CD4-positive, CD25-positive, alpha-beta regulatory T cell (primary cell): Measurements from ENCODE around the gene ATP2C2. TPM values are rescaled to one million over a fixed set of nuclear protein-coding genes. Genes with fewer than 3 reads are reported as not detected.

Experiments
- ATAC-seq, 2 donors: fragments of 150-1000 bp; cut with Tn5 transposase; one replicate each; pipeline ENCODE4 v1.10.0; 2021; ENCODE audit warnings: low read depth in 2 of 2, moderate number of reproducible peaks in 2 of 2, moderate library complexity in 1 of 2
- DNase-seq, 3 donors: peaks; one replicate each; pipeline versions ENCODE4 v3.0.0 to v3.0.0-alpha.2; 2012 to 2022; ENCODE audit warnings: mixed read lengths in 1 of 3
- H3K27ac ChIP-seq: one replicate; pipeline ENCODE4 v1.7.0; 2013; ENCODE audit warnings: mild to moderate bottlenecking, low read length; ENCODE audit not compliant: insufficient read depth, poor library complexity, severe bottlenecking
- H3K27me3 ChIP-seq: one replicate; pipeline ENCODE4 v1.7.0; 2013; ENCODE audit warnings: low read length; ENCODE audit not compliant: control insufficient read depth, insufficient read depth
- H3K36me3 ChIP-seq: one replicate; pipeline ENCODE4 v1.7.0; 2013; ENCODE audit warnings: mild to moderate bottlenecking, low read length, moderate library complexity; ENCODE audit not compliant: control insufficient read depth, insufficient read depth
- H3K4me1 ChIP-seq: 2 replicates; pipeline ENCODE4 v1.7.0; 2013; ENCODE audit warnings: mild to moderate bottlenecking, low read length; ENCODE audit not compliant: insufficient read depth, control insufficient read depth, poor library complexity, severe bottlenecking
- H3K4me3 ChIP-seq: one replicate; pipeline ENCODE4 v1.7.0; 2013; ENCODE audit warnings: low read depth, mild to moderate bottlenecking, low read length, moderate library complexity
- H3K9me3 ChIP-seq, 2 experiments: 1 replicate in 1 of 2; 2 replicates in 1 of 2; pipeline ENCODE4 v1.7.0; 2013; ENCODE audit warnings: low read length in 2 of 2, mild to moderate bottlenecking in 1 of 2, moderate library complexity in 1 of 2; ENCODE audit not compliant: control insufficient read depth in 2 of 2
- H3K27ac Mint-ChIP-seq, 3 donors: one replicate each; pipeline ENCODE4 v1.8.0; 2020 to 2022; ENCODE audit warnings: mild to moderate bottlenecking in 3 of 3, mixed read lengths in 3 of 3, moderate library complexity in 2 of 3
- H3K27me3 Mint-ChIP-seq: one replicate; pipeline ENCODE4 v1.8.0; 2022; ENCODE audit warnings: mild to moderate bottlenecking, mixed read lengths
- H3K36me3 Mint-ChIP-seq: one replicate; pipeline ENCODE4 v1.8.0; 2020; ENCODE audit warnings: mixed read lengths
- H3K4me1 Mint-ChIP-seq, 4 donors: one replicate each; pipeline ENCODE4 v1.8.0; 2020 to 2022; ENCODE audit warnings: mixed read lengths in 4 of 4, mild to moderate bottlenecking in 1 of 4
- H3K4me3 Mint-ChIP-seq, 4 donors: one replicate each; pipeline ENCODE4 v1.8.0; 2020 to 2022; ENCODE audit warnings: mild to moderate bottlenecking in 4 of 4, mixed read lengths in 4 of 4, moderate library complexity in 3 of 4
- H3K9me3 Mint-ChIP-seq, 7 donors: one replicate each; pipeline ENCODE4 v1.8.0; 2020 to 2022; ENCODE audit warnings: mixed read lengths in 7 of 7, mild to moderate bottlenecking in 3 of 7, moderate library complexity in 2 of 7
- polyA plus RNA-seq, 4 donors: library from polyadenylated mRNA; unstranded; fragments of 300-500 nt; fragmentation: Illumina TruSeq; gene quantifications; one replicate each; pipeline ENCODE4 v1.2.3, GENCODE V29; 2021
- total RNA-seq: library from RNA; stranded (reverse); gene quantifications from one replicate; pipeline ENCODE4 v1.2.3, GENCODE V29; 2022

The ATP2C2 gene
- total and polyA plus RNA-seq, 5 donors from 2014 or later = 0.10 TPM; not detected in 4

- no peaks in the 10 kb centered on the region for H3K9me3 ChIP-seq
- Mint-ChIP-seq H3K27me3 (peaks cover 53% of the 10 kb centered on the region), H3K9me3 (peaks cover 0 to 2% (median 0%) of the 10 kb centered on the region in 7 donors), H3K4me1 (peaks cover 0 to 18% (median 2%) of the 10 kb centered on the region in 4 donors), H3K27ac (no peak overlapping the region), H3K36me3 (no peaks in the 10 kb centered on the region), H3K4me3 (no peak overlapping the region)
- peaks cover 16% of the 10 kb centered on the region for H3K27me3 ChIP-seq
- peaks cover 4% of the 10 kb centered on the region for H3K4me1 ChIP-seq
- ATAC-seq (no peak), DNase-seq (peak in 1 of 3 donors; percentile 6)
- no peak overlapping the region for H3K4me3 ChIP-seq
- no peak overlapping the region for H3K27ac ChIP-seq
- no peaks in the 10 kb centered on the region for H3K36me3 ChIP-seq
Measured at GRCh38 chr16:84369938-84370627, 1.7 kb downstream of the ATP2C2 start.

GRCh38 chr16:84370723-84371552, 2.6 kb downstream of the ATP2C2 start:
- Histone ChIP-seq H3K4me3 (no peak overlapping the region), H3K27me3 (peaks cover 15% of the 10 kb centered on the region), H3K9me3 (no peaks in the 10 kb centered on the region), H3K36me3 (no peaks in the 10 kb centered on the region), H3K4me1 (peaks cover 4% of the 10 kb centered on the region), H3K27ac (no peak overlapping the region)
- Mint-ChIP-seq H3K27ac (no peak overlapping the region), H3K4me3 (no peak overlapping the region), H3K36me3 (no peaks in the 10 kb centered on the region), H3K4me1 (peaks cover 0 to 18% (median 2%) of the 10 kb centered on the region in 4 donors), H3K9me3 (peaks cover 0 to 2% (median 0%) of the 10 kb centered on the region in 7 donors), H3K27me3 (peaks cover 51% of the 10 kb centered on the region)
- DNase-seq = no peak
- ATAC-seq = no peak

- H3K27me3 Mint-ChIP-seq = peaks cover 45% of the 10 kb centered on the region
- no peak for ATAC-seq
Measured at GRCh38 chr16:84371553-84371865, 3.2 kb downstream of the ATP2C2 start.

GRCh38 chr16:84373907-84374489, 5.7 kb downstream of the ATP2C2 start:
- no peak overlapping the region for H3K27ac ChIP-seq
- no peaks in the 10 kb centered on the region for H3K36me3 Mint-ChIP-seq
- H3K4me1 Mint-ChIP-seq = peaks cover 0 to 9% (median 1%) of the 10 kb centered on the region in 4 donors
- no peak overlapping the region for H3K4me3 ChIP-seq
- peaks cover 34% of the 10 kb centered on the region for H3K27me3 Mint-ChIP-seq
- ATAC-seq (no peak), DNase-seq (no peak)
- H3K27ac Mint-ChIP-seq = no peak overlapping the region
- H3K4me3 Mint-ChIP-seq = no peak overlapping the region
- H3K9me3 Mint-ChIP-seq = no peaks in the 10 kb centered on the region
- no peaks in the 10 kb centered on the region for H3K9me3 ChIP-seq
- no peaks in the 10 kb centered on the region for H3K36me3 ChIP-seq
- peaks cover 14% of the 10 kb centered on the region for H3K27me3 ChIP-seq
- peaks cover 2% of the 10 kb centered on the region for H3K4me1 ChIP-seq

More at GRCh38 chr16:84371553-84371865, 3.2 kb downstream of the ATP2C2 start:
- no peak overlapping the region for H3K27ac ChIP-seq
- no peak overlapping the region for H3K4me3 ChIP-seq
- DNase-seq = no peak
- H3K9me3 ChIP-seq = no peaks in the 10 kb centered on the region
- Mint-ChIP-seq H3K4me1 (peaks cover 0 to 18% (median 2%) of the 10 kb centered on the region in 4 donors), H3K4me3 (no peak overlapping the region), H3K9me3 (peaks cover 0 to 2% (median 0%) of the 10 kb centered on the region in 7 donors), H3K36me3 (no peaks in the 10 kb centered on the region), H3K27ac (no peak overlapping the region)
- peaks cover 4% of the 10 kb centered on the region for H3K4me1 ChIP-seq
- peaks cover 14% of the 10 kb centered on the region for H3K27me3 ChIP-seq
- no peaks in the 10 kb centered on the region for H3K36me3 ChIP-seq

- H3K4me1 Mint-ChIP-seq = peaks cover 0 to 7% (median 0%) of the 10 kb centered on the region in 4 donors
Measured at GRCh38 chr16:84378099-84378498, 9.8 kb downstream of the ATP2C2 start.

GRCh38 chr16:84378567-84378966, 10.2 kb downstream of the ATP2C2 start:
- Mint-ChIP-seq H3K9me3 (no peaks in the 10 kb centered on the region), H3K36me3 (no peaks in the 10 kb centered on the region), H3K27me3 (peaks cover 20% of the 10 kb centered on the region), H3K4me1 (peaks cover 0 to 7% (median 0%) of the 10 kb centered on the region in 4 donors), H3K4me3 (no peak overlapping the region), H3K27ac (no peak overlapping the region)
- H3K4me3 ChIP-seq = no peak overlapping the region
- H3K27me3 ChIP-seq = peaks cover 3% of the 10 kb centered on the region
- no peaks in the 10 kb centered on the region for H3K36me3 ChIP-seq
- no peak overlapping the region for H3K27ac ChIP-seq
- no peaks in the 10 kb centered on the region for H3K4me1 ChIP-seq
- DNase-seq (no peak), ATAC-seq (no peak)
- H3K9me3 ChIP-seq = no peaks in the 10 kb centered on the region

More at GRCh38 chr16:84378099-84378498, 9.8 kb downstream of the ATP2C2 start:
- DNase-seq (no peak), ATAC-seq (no peak)
- H3K9me3 ChIP-seq = no peaks in the 10 kb centered on the region
- no peaks in the 10 kb centered on the region for H3K36me3 ChIP-seq
- H3K27ac ChIP-seq = no peak overlapping the region
- H3K27me3 ChIP-seq = peaks cover 3% of the 10 kb centered on the region
- H3K4me3 ChIP-seq = no peak overlapping the region
- H3K4me1 ChIP-seq = no peaks in the 10 kb centered on the region
- Mint-ChIP-seq H3K4me3 (no peak overlapping the region), H3K27me3 (peaks cover 23% of the 10 kb centered on the region), H3K27ac (no peak overlapping the region), H3K36me3 (no peaks in the 10 kb centered on the region), H3K9me3 (no peaks in the 10 kb centered on the region)

GRCh38 chr16:84379008-84379708, 10.8 kb downstream of the ATP2C2 start:
- Mint-ChIP-seq H3K4me3 (no peak overlapping the region), H3K9me3 (no peaks in the 10 kb centered on the region), H3K36me3 (no peaks in the 10 kb centered on the region), H3K27ac (no peak overlapping the region), H3K27me3 (peaks cover 20% of the 10 kb centered on the region), H3K4me1 (peaks cover 0 to 7% (median 0%) of the 10 kb centered on the region in 4 donors)
- no peaks in the 10 kb centered on the region for H3K9me3 ChIP-seq
- H3K36me3 ChIP-seq = no peaks in the 10 kb centered on the region
- H3K27ac ChIP-seq = no peak overlapping the region
- DNase-seq = no peak
- no peak for ATAC-seq
- H3K4me1 ChIP-seq = no peaks in the 10 kb centered on the region
- no peak overlapping the region for H3K4me3 ChIP-seq
- peaks cover 3% of the 10 kb centered on the region for H3K27me3 ChIP-seq
